Skeletal muscle satellite cell (primary cell): Measurements from ENCODE around the gene DGAT2. TPM values are rescaled to one million over a fixed set of nuclear protein-coding genes. Genes with fewer than 3 reads are reported as not detected.

Experiments
- H3K27me3 ChIP-seq: 2 replicates; pipeline ENCODE4 v1.7.0; 2013; ENCODE audit warnings: low read length; ENCODE audit not compliant: control insufficient read depth, insufficient read depth
- H3K36me3 ChIP-seq: 2 replicates; pipeline ENCODE4 v1.7.0; 2013; ENCODE audit warnings: mild to moderate bottlenecking, control low read depth, low read length; ENCODE audit not compliant: insufficient read depth
- H3K4me1 ChIP-seq: 2 replicates; pipeline ENCODE4 v1.7.0; 2013; ENCODE audit warnings: low read length; ENCODE audit not compliant: control insufficient read depth, insufficient read depth
- H3K4me2 ChIP-seq: 2 replicates; pipeline ENCODE4 v1.7.0; 2013; ENCODE audit warnings: mild to moderate bottlenecking, low read length
- H3K4me3 ChIP-seq: 2 replicates; pipeline ENCODE4 v1.7.0; 2013; ENCODE audit warnings: low read length
- H3K9ac ChIP-seq: 2 replicates; pipeline ENCODE4 v1.7.0; 2013; ENCODE audit warnings: mild to moderate bottlenecking, low read depth, low read length, moderate library complexity
- H3K9me3 ChIP-seq: replicated peaks from 2 replicates; pipeline ENCODE4 v1.7.0; 2013; ENCODE audit warnings: mild to moderate bottlenecking, control low read depth, low read length
- total RNA-seq: library from RNA; depleted of rRNA; stranded (reverse); fragments of >200 nt; gene quantifications from 2 replicates; pipeline ENCODE4 v1.2.3, GENCODE V29; 2012; rRNA removed

The DGAT2 gene, protein sequence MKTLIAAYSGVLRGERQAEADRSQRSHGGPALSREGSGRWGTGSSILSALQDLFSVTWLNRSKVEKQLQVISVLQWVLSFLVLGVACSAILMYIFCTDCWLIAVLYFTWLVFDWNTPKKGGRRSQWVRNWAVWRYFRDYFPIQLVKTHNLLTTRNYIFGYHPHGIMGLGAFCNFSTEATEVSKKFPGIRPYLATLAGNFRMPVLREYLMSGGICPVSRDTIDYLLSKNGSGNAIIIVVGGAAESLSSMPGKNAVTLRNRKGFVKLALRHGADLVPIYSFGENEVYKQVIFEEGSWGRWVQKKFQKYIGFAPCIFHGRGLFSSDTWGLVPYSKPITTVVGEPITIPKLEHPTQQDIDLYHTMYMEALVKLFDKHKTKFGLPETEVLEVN
- 9.9 and 20.8 TPM in 2 replicates for total RNA-seq

DNA sequence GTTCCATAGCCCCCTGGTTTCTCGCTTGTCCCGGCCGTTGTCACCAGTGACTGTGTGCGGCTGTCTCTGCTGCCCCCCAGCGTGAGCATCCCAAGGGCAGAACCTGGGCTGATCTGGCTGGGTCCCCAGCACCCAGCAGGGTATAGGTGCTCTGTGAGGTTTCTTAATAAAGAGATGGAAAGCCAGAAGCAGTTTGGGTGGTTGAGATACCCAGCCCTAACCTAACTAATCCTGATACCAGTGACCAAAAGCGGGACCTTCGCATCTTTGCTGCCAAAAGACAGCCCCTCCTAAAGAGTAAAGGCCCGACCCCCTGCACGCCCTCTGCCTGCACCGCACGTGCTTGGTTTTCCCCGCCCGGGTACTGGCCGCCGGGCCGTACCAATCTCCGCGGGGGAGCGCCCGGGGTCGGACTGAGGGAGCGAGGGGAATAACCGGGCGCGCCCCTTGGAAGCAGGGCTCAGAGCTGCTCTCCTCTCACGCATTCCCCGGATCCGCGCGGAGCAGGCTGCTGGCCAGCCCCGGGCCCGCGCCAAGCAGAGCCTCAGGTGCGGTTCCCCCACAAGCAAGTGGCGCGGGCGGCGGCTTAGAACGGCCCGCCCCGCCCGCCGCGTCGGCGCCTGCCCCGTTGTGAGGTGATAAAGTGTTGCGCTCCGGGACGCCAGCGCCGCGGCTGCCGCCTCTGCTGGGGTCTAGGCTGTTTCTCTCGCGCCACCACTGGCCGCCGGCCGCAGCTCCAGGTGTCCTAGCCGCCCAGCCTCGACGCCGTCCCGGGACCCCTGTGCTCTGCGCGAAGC is at the start of gene DGAT2:
TSS of gene DGAT2 (plus strand) at position 667 of the 797 bp plus-strand sequence. CDS start 214 bp downstream, outside the sequence.
- Histone ChIP-seq H3K4me3 (peak within 1 kb of the TSS; percentile 64), H3K27me3 (peaks cover 83% of the 10 kb centered on the region), H3K4me1 (peaks cover 12% of the 10 kb centered on the region), H3K36me3 (no peaks in the 10 kb centered on the region), H3K4me2 (peak within 1 kb of the TSS; percentile 91), H3K9me3 (no peaks in the 10 kb centered on the region), H3K9ac (peak within 1 kb of the TSS; percentile 72)

DNA sequence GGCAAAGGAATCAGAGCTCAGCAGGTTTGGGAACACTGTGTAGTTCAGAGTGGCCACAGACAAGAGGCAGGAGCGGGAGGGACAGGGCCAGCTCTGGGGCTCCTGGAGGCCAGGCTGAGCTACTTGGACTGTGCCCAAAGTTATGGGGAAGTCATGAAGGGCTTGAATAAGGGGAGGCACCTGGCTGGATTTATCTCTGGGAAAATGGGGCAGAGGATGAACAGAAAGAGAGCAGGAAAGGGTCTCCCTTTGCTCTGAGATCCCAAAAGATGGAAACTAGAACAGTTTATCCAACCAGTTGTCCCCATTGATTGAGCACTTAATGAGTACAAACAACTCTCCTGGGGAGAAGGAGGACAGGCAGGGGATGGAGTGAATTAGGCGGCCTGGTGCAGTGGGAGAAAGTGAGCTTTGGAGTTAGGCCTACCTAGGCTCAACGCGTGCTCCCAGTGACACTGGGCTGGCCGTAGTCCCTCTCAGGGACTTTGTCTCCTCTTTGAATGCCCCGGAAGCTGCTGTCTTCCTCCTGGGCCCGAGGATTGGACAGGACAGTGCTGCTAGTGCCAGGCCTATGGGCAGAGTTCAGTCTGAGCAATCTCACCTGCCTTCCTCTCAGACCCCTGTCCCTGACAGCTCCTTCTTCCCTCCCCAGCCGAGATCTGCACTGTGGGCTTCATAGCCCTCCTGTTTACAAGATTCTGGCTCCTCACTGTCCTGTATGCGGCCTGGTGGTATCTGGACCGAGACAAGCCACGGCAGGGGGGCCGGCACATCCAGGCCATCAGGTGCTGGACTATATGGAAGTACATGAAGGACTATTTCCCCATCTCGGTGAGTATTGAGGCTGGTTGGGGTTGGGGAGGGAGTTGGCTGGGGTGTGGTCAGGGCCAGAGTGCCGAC is 49.0 kb upstream of the DGAT2 start:
- Histone ChIP-seq H3K36me3 (no peaks in the 10 kb centered on the region), H3K4me1 (no peaks in the 10 kb centered on the region), H3K4me3 (no peak overlapping the region), H3K9ac (no peak overlapping the region), H3K9me3 (no peaks in the 10 kb centered on the region), H3K4me2 (no peak overlapping the region), H3K27me3 (peaks cover 52% of the 10 kb centered on the region)

DNA sequence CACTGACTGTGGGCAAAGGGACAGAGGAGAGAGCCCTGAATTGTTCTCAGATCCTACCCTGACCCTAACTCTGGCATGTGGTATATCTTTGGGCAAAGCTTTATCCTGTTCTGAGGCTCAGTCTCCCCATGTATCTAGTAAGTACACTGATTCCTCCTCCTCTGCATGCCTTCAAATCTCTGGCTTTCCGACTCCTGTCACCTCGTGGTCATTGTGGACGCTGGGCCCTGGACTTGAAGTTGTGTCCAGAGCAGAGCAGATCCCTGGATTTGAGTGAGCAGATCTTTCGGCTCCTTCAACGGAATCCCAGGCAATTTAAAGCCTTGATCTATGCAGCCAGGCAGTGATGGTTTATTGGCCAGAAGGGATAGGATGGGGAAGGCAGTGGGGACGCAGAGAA is 47.9 kb upstream of the DGAT2 start:
- no peaks in the 10 kb centered on the region for H3K36me3 ChIP-seq
- H3K9me3 ChIP-seq = no peaks in the 10 kb centered on the region
- H3K27me3 ChIP-seq = peaks cover 49% of the 10 kb centered on the region
- H3K9ac ChIP-seq = no peak overlapping the region
- no peak overlapping the region for H3K4me2 ChIP-seq
- H3K4me1 ChIP-seq = no peaks in the 10 kb centered on the region
- no peak overlapping the region for H3K4me3 ChIP-seq

DNA sequence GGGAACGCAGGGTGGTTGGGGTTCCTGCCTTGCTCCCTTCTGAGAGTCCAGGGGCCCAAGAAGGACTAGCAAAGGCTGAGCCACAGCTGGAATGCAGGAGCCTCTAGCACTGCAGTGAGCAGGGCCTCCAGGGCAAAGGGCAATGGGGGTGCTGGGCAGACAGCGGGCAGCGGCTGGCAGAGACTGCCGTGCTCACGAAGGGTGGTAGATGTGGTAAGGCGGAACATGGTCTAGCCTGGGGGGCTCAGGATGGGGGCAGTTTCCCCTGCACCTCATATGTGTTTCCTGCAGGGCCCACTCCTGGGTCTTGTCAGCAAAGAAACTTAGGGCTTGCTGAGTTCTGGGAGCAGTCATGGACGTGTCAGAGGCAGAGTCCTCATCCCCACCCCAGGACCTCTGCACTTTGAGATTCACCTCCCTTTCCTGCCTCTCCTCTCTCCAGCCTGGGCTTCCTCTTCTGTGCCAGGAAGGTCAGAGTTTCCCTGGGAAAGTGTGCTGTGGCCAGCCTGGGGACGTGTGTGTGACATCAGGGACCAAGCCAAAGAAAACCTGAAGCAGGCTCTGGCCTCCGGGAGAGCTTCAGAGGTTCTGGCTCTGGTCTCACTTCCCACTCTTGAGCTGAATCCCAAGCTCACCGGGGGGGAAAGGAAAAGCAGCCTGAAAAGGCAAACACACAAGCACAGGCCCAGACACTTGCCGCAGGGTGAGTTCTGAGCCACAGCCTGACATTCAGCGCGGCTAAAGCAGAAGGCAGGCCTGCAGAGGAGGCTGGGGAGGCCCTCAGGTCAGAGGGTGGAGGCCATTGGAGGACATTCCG is 46.5 kb upstream of the DGAT2 start:
- Histone ChIP-seq H3K4me1 (no peaks in the 10 kb centered on the region), H3K36me3 (no peaks in the 10 kb centered on the region), H3K9me3 (no peaks in the 10 kb centered on the region), H3K9ac (no peak overlapping the region), H3K4me2 (no peak overlapping the region), H3K4me3 (no peak overlapping the region), H3K27me3 (peaks cover 35% of the 10 kb centered on the region)

DNA sequence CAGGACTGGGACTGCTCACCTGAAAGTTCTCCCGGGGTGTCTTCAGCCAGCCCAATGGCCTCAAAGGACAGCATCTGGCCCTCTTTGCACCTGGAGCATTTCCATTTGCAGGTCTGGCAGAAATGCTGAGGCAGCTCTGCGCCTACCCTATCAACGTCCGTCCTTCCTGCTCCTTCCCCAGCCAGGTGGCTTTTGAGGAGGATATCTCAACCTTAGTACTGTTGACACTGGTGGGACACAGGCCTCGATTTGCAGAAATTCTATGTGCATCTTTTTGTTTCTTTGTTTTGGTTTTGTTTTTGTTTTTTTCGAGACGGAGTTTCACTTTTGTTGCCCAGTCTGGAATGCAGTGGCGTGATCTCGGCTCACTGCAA is 45.9 kb upstream of the DGAT2 start:
- no peaks in the 10 kb centered on the region for H3K9me3 ChIP-seq
- no peak overlapping the region for H3K4me2 ChIP-seq
- H3K4me1 ChIP-seq = no peaks in the 10 kb centered on the region
- peaks cover 31% of the 10 kb centered on the region for H3K27me3 ChIP-seq
- no peaks in the 10 kb centered on the region for H3K36me3 ChIP-seq
- no peak overlapping the region for H3K4me3 ChIP-seq
- H3K9ac ChIP-seq = no peak overlapping the region

DNA sequence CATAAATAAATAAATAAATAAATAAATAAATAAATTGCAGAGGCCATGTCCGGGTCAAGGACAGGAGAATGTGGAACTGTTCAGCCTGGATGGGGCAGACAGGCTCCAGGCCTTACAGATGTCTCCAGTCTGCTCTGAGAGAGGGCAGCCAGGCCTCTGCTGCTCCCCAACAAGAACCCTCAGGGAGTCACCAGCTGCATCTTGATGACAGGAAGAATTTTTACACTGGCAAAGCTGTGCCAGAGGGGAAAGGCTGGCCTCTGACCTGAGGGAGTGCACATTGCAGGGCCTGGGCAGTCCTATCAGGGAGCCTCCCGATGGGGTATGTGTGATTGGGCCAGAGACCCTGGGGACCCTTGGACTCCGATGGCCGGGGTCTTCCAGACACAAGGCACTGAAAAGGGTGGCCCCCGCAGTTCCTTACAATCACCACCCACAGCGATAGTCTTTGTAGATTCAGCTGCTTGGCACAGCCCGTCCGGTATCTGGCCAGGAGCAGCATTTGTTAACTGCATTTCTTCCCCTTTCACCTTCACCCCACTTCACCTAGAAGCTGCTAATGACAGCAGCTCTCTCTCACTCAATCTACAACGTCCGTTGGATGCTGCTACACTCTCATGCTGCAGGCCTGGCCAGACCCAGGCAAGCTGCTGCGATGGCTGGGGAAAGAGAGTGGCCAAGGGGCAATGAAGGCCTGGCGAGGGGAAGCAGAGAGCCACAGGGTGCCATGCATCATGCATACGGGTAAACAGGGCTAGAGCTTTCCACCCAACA is 42.8 kb upstream of the DGAT2 start:
- Histone ChIP-seq H3K4me3 (no peak overlapping the region), H3K27me3 (peaks cover 27% of the 10 kb centered on the region), H3K36me3 (no peaks in the 10 kb centered on the region), H3K4me1 (no peaks in the 10 kb centered on the region), H3K9me3 (no peaks in the 10 kb centered on the region), H3K4me2 (no peak overlapping the region), H3K9ac (no peak overlapping the region)

DNA sequence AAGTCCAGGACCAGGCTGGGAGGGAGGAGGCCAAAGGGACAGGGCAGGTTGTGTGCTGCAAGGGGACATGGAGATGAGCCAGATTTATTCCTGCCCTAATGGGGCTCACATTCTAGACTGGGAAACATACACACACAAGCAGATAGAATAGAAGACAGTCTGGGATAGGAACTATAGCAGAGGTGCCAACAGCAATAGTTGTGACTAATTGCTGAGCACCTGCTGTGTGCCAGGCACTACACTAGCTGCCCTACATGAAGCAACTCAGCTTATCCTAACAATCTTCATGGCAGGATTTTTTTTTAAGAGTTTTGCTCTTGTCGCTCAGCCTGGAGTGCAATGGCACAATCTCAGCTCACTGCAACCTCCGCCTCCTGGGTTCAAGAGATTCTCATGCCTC is 39.6 kb upstream of the DGAT2 start:
- Histone ChIP-seq H3K27me3 (peaks cover 48% of the 10 kb centered on the region), H3K9ac (no peak overlapping the region), H3K4me1 (no peaks in the 10 kb centered on the region), H3K4me3 (no peak overlapping the region), H3K36me3 (no peaks in the 10 kb centered on the region), H3K4me2 (no peak overlapping the region), H3K9me3 (no peaks in the 10 kb centered on the region)

DNA sequence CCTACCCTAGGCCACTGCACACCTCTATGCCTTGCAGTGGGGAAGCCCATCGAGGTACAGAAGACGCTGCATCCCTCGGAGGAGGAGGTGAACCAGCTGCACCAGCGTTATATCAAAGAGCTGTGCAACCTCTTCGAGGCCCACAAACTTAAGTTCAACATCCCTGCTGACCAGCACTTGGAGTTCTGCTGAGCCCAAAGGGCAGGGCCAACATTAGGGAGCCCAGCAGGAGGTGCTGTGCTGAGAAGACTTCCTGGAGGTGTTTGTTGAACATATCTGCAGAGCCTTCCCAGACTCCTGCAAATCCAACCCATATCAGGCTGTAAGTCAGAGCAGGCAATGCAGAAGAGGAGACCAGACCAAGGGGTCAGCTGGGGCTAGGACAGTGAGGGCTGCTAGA is 37.5 kb upstream of the DGAT2 start:
- H3K27me3 ChIP-seq = peaks cover 52% of the 10 kb centered on the region
- H3K4me1 ChIP-seq = no peaks in the 10 kb centered on the region
- H3K4me2 ChIP-seq = no peak overlapping the region
- H3K4me3 ChIP-seq = no peak overlapping the region
- no peaks in the 10 kb centered on the region for H3K9me3 ChIP-seq
- no peak overlapping the region for H3K9ac ChIP-seq
- no peaks in the 10 kb centered on the region for H3K36me3 ChIP-seq

DNA sequence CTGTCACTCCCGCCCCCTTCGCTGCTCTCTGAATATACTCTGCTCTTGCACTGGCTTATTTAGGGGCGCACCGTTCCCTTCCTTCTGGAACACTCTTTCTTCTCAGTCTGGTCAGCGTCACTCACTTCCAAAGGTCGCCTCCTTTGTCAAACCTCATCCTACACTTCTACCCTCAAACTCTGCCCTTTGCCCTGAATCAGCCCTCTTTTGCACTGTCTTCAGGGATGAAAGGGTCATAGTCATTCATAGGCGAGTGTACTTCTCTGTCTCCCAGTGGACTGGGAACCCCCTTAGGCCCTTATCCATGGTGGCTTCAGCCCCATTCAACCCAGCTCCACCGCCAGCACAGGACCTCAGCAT is 35.5 kb upstream of the DGAT2 start:
- H3K4me2 ChIP-seq = no peak overlapping the region
- H3K36me3 ChIP-seq = no peaks in the 10 kb centered on the region
- no peak overlapping the region for H3K9ac ChIP-seq
- H3K4me1 ChIP-seq = no peaks in the 10 kb centered on the region
- peaks cover 59% of the 10 kb centered on the region for H3K27me3 ChIP-seq
- H3K9me3 ChIP-seq = no peaks in the 10 kb centered on the region
- H3K4me3 ChIP-seq = no peak overlapping the region

DNA sequence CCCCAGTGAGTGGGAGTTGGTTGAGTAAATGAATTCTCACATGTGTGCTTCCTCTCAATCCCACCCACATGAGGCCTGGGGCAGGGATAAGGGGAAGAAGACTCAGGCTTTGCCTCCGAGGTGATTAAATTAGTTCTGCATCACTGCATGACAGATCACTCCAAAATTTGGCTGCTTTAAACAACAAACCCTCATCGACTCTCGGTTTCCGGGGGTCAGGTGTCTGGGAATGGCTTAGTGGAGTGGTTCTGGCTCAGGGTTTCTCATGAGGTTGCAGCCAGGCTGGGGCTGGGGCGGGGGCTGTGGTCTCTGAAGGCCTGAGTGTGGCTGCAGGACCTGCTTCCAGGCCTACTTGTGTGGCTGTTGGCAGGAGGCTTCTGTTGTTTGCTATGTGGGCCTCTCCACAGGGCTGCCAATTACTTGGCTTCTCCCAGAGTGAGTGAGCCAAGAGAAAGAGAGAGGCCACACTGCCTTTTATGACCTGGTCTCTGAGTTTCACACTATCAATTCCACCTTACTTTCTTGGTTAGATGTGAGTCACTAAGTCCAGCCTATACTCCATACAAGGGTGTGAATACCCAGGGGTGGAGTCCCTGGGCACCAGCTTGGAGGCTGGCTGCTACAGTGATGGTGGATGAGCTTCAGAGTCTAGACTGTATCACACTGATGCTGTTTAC is 35.0 kb upstream of the DGAT2 start:
- no peak overlapping the region for H3K4me3 ChIP-seq
- H3K36me3 ChIP-seq = no peaks in the 10 kb centered on the region
- no peak overlapping the region for H3K4me2 ChIP-seq
- no peaks in the 10 kb centered on the region for H3K9me3 ChIP-seq
- no peak overlapping the region for H3K9ac ChIP-seq
- no peaks in the 10 kb centered on the region for H3K4me1 ChIP-seq
- peaks cover 54% of the 10 kb centered on the region for H3K27me3 ChIP-seq
